GM12878 (cell line): ENCODE data around the gene AP1S3.

Experiments used
- ATF7 ChIP-seq: fragments of 450-650 bp; IDR thresholded peaks from 2 replicates; pipeline ENCODE4 v1.6.1; 2016; ENCODE audit warnings: low read depth, mild to moderate bottlenecking
- EGR1 ChIP-seq, 2 experiments: IDR thresholded peaks; 1 replicate in 1 of 2; 2 replicates in 1 of 2; pipeline ENCODE4 v1.6.1; 2011 to 2012; ENCODE audit warnings: low read depth in 2 of 2, low read length in 2 of 2, borderline replicate concordance in 1 of 2, mild to moderate bottlenecking in 1 of 2, moderate library complexity in 1 of 2
- GABPA ChIP-seq: IDR thresholded peaks from 2 replicates; pipeline ENCODE4 v1.6.1; 2014; ENCODE audit warnings: antibody characterized with exemption, low read depth, mild to moderate bottlenecking, inconsistent platforms
- HDAC2 ChIP-seq: fragments of 200-600 bp; sonication (generic); IDR thresholded peaks from 2 replicates; pipeline ENCODE4 v1.6.1; 2017
- MTA2 ChIP-seq: fragments of 450-650 bp; IDR thresholded peaks from 2 replicates; pipeline ENCODE4 v1.6.1; 2016; ENCODE audit warnings: low read depth, mild to moderate bottlenecking, moderate library complexity
- MYB ChIP-seq: fragments of 150-350 bp; IDR thresholded peaks from 2 replicates; pipeline ENCODE4 v1.6.1; 2014; ENCODE audit warnings: mild to moderate bottlenecking, low read depth, low read length, borderline replicate concordance
- POLR2A ChIP-seq: IDR thresholded peaks from 2 replicates; pipeline ENCODE4 v1.6.1; 2011; ENCODE audit warnings: low read depth, mild to moderate bottlenecking, low read length
- POLR2AphosphoS5 ChIP-seq: IDR thresholded peaks from 2 replicates; pipeline ENCODE4 v1.6.1; 2011; ENCODE audit warnings: mild to moderate bottlenecking, low read length, inconsistent platforms
- RAD21 ChIP-seq: IDR thresholded peaks from 2 replicates; pipeline ENCODE4 v1.6.1; 2011; ENCODE audit warnings: mild to moderate bottlenecking, low read depth, low read length, moderate library complexity; ENCODE audit not compliant: insufficient read depth
- SMC3 ChIP-seq: IDR thresholded peaks from 2 replicates; pipeline ENCODE4 v1.6.1; 2011; ENCODE audit warnings: low read length, improper control_type of control experiment, borderline replicate concordance
- STAT1 ChIP-seq: fragments of 450-650 bp; conservative IDR thresholded peaks from 2 replicates; pipeline ENCODE4 v1.6.1; 2014; ENCODE audit warnings: antibody characterized with exemption, mild to moderate bottlenecking
- YY1 ChIP-seq: IDR thresholded peaks from 2 replicates; pipeline ENCODE4 v1.6.1; 2011; ENCODE audit warnings: low read depth, mild to moderate bottlenecking, low read length
- TF ChIP-seq, protein P1 (sequence below), 3 experiments: IDR thresholded peaks in 2 of 3; conservative IDR thresholded peaks in 1 of 3; 2 replicates each; pipeline ENCODE4 v1.5.1; 2011; ENCODE audit warnings: low read depth in 3 of 3, low read length in 3 of 3, mild to moderate bottlenecking in 3 of 3, control low read depth in 2 of 3, moderate library complexity in 2 of 3, inconsistent platforms in 1 of 3, mixed read lengths in 1 of 3; ENCODE audit not compliant: control insufficient read depth in 2 of 3, insufficient read depth in 1 of 3; ENCODE audit errors: extremely low read depth in 1 of 3

DNA sequence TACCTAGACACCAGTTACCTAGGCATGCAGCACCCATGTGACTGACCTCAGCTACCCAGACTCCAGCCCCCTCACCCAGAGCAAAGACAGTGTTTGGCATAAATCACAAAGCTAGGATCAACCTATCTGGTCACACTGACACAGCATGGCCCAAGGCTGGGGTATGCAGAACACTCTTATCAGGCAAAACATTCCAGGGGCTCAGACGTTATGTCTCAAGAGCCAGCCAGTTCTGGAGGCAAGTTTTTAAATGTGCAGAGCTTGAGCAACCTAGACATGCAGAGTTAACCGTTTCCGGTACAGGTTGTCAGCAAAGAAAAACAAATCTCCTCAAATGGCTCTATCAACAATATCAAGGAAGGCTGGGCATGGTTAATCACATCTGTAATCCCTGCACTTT, 92.8 kb downstream of the AP1S3 start:
- no peak for TF ChIP-seq ATF7
- no peak for TF ChIP-seq POLR2A
- TF ChIP-seq POLR2AphosphoS5: no peak
- TF ChIP-seq EGR1 (IDR thresholded peaks at IDR 0.05; ENCODE audit: borderline replicate concordance in 1 of 2, low read depth in 2 of 2, low read length in 2 of 2): no peak
- no peak for TF ChIP-seq SMC3
- no peak for TF ChIP-seq MTA2
- TF ChIP-seq, protein P1, sequence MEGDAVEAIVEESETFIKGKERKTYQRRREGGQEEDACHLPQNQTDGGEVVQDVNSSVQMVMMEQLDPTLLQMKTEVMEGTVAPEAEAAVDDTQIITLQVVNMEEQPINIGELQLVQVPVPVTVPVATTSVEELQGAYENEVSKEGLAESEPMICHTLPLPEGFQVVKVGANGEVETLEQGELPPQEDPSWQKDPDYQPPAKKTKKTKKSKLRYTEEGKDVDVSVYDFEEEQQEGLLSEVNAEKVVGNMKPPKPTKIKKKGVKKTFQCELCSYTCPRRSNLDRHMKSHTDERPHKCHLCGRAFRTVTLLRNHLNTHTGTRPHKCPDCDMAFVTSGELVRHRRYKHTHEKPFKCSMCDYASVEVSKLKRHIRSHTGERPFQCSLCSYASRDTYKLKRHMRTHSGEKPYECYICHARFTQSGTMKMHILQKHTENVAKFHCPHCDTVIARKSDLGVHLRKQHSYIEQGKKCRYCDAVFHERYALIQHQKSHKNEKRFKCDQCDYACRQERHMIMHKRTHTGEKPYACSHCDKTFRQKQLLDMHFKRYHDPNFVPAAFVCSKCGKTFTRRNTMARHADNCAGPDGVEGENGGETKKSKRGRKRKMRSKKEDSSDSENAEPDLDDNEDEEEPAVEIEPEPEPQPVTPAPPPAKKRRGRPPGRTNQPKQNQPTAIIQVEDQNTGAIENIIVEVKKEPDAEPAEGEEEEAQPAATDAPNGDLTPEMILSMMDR (IDR thresholded peaks at IDR 0.05 in 2 of 3, conservative IDR thresholded peaks at IDR 0.05 in 1 of 3; ENCODE audit: control insufficient read depth in 2 of 3, extremely low read depth in 1 of 3, insufficient read depth in 1 of 3, low read depth in 3 of 3, low read length in 3 of 3): no peak
- TF ChIP-seq HDAC2: no peak
- TF ChIP-seq RAD21: no peak
- no peak for TF ChIP-seq GABPA
- TF ChIP-seq STAT1: no peak
- no peak for TF ChIP-seq MYB
- TF ChIP-seq YY1: no peak
